Chondrocyte (in vitro differentiated cells): ENCODE measurements around the gene KLF11. TPM values are rescaled to one million over a fixed set of nuclear protein-coding genes. Genes with fewer than 3 reads are reported as not detected.

Experiments used
- DNase-seq: peaks from one replicate; pipeline ENCODE4 v3.0.0; 2021; ENCODE audit warnings: mixed read lengths, low spot score
- H3K27ac Mint-ChIP-seq: one replicate; pipeline ENCODE4 v1.8.0; 2021; ENCODE audit warnings: mild to moderate bottlenecking, moderate library complexity, mixed read lengths; ENCODE audit not compliant: unreplicated experiment
- H3K27me3 Mint-ChIP-seq: 2 replicates; pipeline ENCODE4 v1.8.0; 2021; ENCODE audit warnings: low read depth, mixed read lengths
- H3K36me3 Mint-ChIP-seq: 2 replicates; pipeline ENCODE4 v1.8.0; 2021; ENCODE audit warnings: low read depth, mixed read lengths
- H3K4me1 Mint-ChIP-seq: 2 replicates; pipeline ENCODE4 v1.8.0; 2021; ENCODE audit warnings: low read depth, mild to moderate bottlenecking, mixed read lengths
- H3K4me3 Mint-ChIP-seq: one replicate; pipeline ENCODE4 v1.8.0; 2021; ENCODE audit warnings: mild to moderate bottlenecking, moderate library complexity, mixed read lengths; ENCODE audit not compliant: unreplicated experiment
- H3K9me3 Mint-ChIP-seq: 2 replicates; pipeline ENCODE4 v1.8.0; 2021; ENCODE audit warnings: low read depth, mixed read lengths
- total RNA-seq: library from RNA; stranded (reverse); gene quantifications from 3 replicates; pipeline ENCODE4 v1.2.1, GENCODE V29; 2021
- TF ChIP-seq, protein P1 (sequence below): fragments of 200-600 bp; sonication (generic); IDR thresholded peaks from 2 replicates; pipeline ENCODE4 v1.5.0; 2021; ENCODE audit warnings: antibody characterized with exemption, mild to moderate bottlenecking, moderate library complexity

The KLF11 gene
- total RNA-seq, 1 donor from 2014 or later, result 15.2 TPM

DNA sequence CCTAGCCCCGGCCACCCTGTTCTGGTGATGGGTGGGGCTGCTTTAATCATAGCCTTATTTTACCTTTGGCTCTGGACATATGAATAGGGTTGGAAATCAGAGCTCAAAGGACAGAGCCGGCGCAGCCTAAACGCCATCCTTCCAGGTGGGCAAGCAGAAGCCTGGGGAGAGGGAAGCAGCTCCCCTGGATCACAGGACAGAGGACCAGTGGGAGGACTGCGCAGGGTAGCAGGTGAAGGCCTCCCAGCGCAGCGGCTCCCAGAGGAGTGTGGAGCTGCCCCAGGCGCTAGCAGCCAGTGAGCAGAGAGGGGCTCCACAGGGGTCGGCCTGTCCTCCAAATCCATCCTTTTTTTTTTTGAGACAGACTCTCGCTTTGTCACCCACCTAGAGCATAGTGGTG, 53.3 kb downstream of the KLF11 start:
- TF ChIP-seq, protein P1, sequence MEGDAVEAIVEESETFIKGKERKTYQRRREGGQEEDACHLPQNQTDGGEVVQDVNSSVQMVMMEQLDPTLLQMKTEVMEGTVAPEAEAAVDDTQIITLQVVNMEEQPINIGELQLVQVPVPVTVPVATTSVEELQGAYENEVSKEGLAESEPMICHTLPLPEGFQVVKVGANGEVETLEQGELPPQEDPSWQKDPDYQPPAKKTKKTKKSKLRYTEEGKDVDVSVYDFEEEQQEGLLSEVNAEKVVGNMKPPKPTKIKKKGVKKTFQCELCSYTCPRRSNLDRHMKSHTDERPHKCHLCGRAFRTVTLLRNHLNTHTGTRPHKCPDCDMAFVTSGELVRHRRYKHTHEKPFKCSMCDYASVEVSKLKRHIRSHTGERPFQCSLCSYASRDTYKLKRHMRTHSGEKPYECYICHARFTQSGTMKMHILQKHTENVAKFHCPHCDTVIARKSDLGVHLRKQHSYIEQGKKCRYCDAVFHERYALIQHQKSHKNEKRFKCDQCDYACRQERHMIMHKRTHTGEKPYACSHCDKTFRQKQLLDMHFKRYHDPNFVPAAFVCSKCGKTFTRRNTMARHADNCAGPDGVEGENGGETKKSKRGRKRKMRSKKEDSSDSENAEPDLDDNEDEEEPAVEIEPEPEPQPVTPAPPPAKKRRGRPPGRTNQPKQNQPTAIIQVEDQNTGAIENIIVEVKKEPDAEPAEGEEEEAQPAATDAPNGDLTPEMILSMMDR, result no peak
- H3K27ac Mint-ChIP-seq, result no peak overlapping the region
- no peaks in the 10 kb centered on the region for H3K27me3 Mint-ChIP-seq
- H3K9me3 Mint-ChIP-seq, result peaks cover 3% of the 10 kb centered on the region
- H3K36me3 Mint-ChIP-seq, result no peaks in the 10 kb centered on the region
- DNase-seq, result no peak
- no peak overlapping the region for H3K4me3 Mint-ChIP-seq
- H3K4me1 Mint-ChIP-seq, result peaks cover 9% of the 10 kb centered on the region

- Mint-ChIP-seq H3K4me3 (no peak overlapping the region), H3K27ac (no peak overlapping the region), H3K4me1 (peaks cover 9% of the 10 kb centered on the region), H3K27me3 (no peaks in the 10 kb centered on the region), H3K36me3 (no peaks in the 10 kb centered on the region), H3K9me3 (no peaks in the 10 kb centered on the region)
- TF ChIP-seq, protein P1, result peak; percentile 90
- DNase-seq, result peak; percentile 90
Measured at GRCh38 chr2:10097352-10098148, 54.2 kb downstream of the KLF11 start.

- no peak overlapping the region for H3K4me3 Mint-ChIP-seq
Measured at GRCh38 chr2:10101491-10101890, 58.1 kb downstream of the KLF11 start.

GRCh38 chr2:10103179-10103578, 59.8 kb downstream of the KLF11 start:
- no peak for DNase-seq
- no peak overlapping the region for H3K4me3 Mint-ChIP-seq
- H3K36me3 Mint-ChIP-seq, result no peaks in the 10 kb centered on the region
- TF ChIP-seq, protein P1, result no peak
- no peaks in the 10 kb centered on the region for H3K9me3 Mint-ChIP-seq
- H3K27ac Mint-ChIP-seq, result no peak overlapping the region
- no peaks in the 10 kb centered on the region for H3K27me3 Mint-ChIP-seq
- H3K4me1 Mint-ChIP-seq, result no peaks in the 10 kb centered on the region

More at GRCh38 chr2:10101491-10101890, 58.1 kb downstream of the KLF11 start:
- no peak for DNase-seq
- Mint-ChIP-seq H3K36me3 (no peaks in the 10 kb centered on the region), H3K27ac (no peak overlapping the region), H3K9me3 (no peaks in the 10 kb centered on the region), H3K27me3 (no peaks in the 10 kb centered on the region), H3K4me1 (peaks cover 9% of the 10 kb centered on the region)
- TF ChIP-seq, protein P1, result no peak

Other genes with a start within 250 kb of the KLF11 start
- gene TAF1B, start 200.1 kb upstream of the KLF11 start, total RNA-seq, result 13.6 to 18.2 TPM (median 15.6 TPM) in 3 replicates
- gene GRHL1, start 91.9 kb upstream of the KLF11 start, total RNA-seq, result 0.31 to 0.59 TPM (median 0.42 TPM) in 3 replicates
- 4.9 to 7.0 TPM (median 5.4 TPM) in 3 replicates for gene CYS1, start 36.9 kb downstream of the KLF11 start, total RNA-seq
- gene RRM2, start 79.2 kb downstream of the KLF11 start, total RNA-seq, result 25.7 to 48.3 TPM (median 26.0 TPM) in 3 replicates